Tibial artery (tissue), 4 donors: ENCODE results near the gene NTF3.

Source experiments
- DNase-seq, 2 donors: peaks; one replicate each; pipeline ENCODE4 v3.0.0-alpha.2; 2019
- H3K27ac ChIP-seq, 2 donors: fragments of 200-600 bp; sonication (generic) in 1 of 2; 1 replicate in 1 of 2; 2 replicates in 1 of 2; pipeline ENCODE4 v1.5.1; 2018 to 2019; ENCODE audit warnings: mild to moderate bottlenecking in 1 of 2
- H3K27me3 ChIP-seq, 2 donors: fragments of 200-600 bp; sonication (generic) in 1 of 2; one replicate each; pipeline versions ENCODE4 v1.5.1 to v1.6.0; 2016 to 2019
- H3K36me3 ChIP-seq, 3 donors: fragments of 200-600 bp; sonication (generic) in 2 of 3; one replicate each; pipeline ENCODE4 v1.5.1; 2016 to 2019; ENCODE audit warnings: mild to moderate bottlenecking in 2 of 3
- H3K4me1 ChIP-seq, 4 donors: fragments of 200-600 bp; sonication (generic) in 2 of 4; 1 replicate in 3 of 4; 2 replicates in 1 of 4; pipeline ENCODE4 v1.5.1; 2016 to 2019
- H3K4me3 ChIP-seq, 2 donors: fragments of 200-600 bp; sonication (generic) in 1 of 2; 1 replicate in 1 of 2; 2 replicates in 1 of 2; pipeline ENCODE4 v1.5.1; 2018 to 2019; ENCODE audit warnings: mild to moderate bottlenecking in 2 of 2
- H3K9me3 ChIP-seq, 3 donors: fragments of 200-600 bp; sonication (generic) in 1 of 3; one replicate each; pipeline ENCODE4 v1.5.1; 2016 to 2019
- intact Hi-C: fragments of 100-400 bp; cut with DNase I; formaldehyde crosslinking; loops from one replicate; pipeline ENCODE4 v1.15.0; 2023; ENCODE audit warnings: low total_unique reads
- TF ChIP-seq, protein P1 (sequence below), 2 experiments: fragments of 200-600 bp in 1 of 2; fragments of 450-650 bp in 1 of 2; IDR thresholded peaks; one replicate each; pipeline ENCODE4 v1.5.1; 2017 to 2019; ENCODE audit warnings: antibody characterized with exemption in 2 of 2, mild to moderate bottlenecking in 1 of 2, moderate library complexity in 1 of 2

NTF3 gene

DNA sequence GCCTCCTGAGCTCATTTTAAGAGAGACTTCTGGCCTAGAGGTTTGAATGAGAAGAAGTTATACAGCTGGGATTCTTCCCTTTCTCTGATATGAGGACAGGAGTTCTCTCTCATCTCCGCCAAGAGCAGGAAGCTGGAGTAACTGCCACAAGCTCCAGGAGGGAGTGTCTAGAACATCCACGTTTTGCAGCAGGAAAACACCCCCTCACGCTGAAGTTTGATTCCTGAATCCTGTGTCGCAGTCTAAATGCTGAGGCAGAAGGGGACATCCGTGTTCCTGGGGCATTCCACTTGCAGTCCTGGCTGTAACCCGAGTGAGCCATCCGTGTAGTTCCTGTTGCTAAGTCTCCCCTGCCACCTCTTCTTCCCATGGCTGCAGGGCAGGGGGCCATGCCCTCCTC, 38.3 kb downstream of the NTF3 start:
- Histone ChIP-seq H3K9me3 (no peaks in the 10 kb centered on the region), H3K27ac (no peak overlapping the region), H3K4me1 (peaks cover 0 to 87% (median 18%) of the 10 kb centered on the region in 4 donors), H3K27me3 (no peaks in the 10 kb centered on the region), H3K4me3 (no peak overlapping the region), H3K36me3 (peaks cover 0 to 3% (median 0%) of the 10 kb centered on the region in 3 donors)
- intact Hi-C loops: no loop called here
- DNase-seq: no peak
- TF ChIP-seq, protein P1, sequence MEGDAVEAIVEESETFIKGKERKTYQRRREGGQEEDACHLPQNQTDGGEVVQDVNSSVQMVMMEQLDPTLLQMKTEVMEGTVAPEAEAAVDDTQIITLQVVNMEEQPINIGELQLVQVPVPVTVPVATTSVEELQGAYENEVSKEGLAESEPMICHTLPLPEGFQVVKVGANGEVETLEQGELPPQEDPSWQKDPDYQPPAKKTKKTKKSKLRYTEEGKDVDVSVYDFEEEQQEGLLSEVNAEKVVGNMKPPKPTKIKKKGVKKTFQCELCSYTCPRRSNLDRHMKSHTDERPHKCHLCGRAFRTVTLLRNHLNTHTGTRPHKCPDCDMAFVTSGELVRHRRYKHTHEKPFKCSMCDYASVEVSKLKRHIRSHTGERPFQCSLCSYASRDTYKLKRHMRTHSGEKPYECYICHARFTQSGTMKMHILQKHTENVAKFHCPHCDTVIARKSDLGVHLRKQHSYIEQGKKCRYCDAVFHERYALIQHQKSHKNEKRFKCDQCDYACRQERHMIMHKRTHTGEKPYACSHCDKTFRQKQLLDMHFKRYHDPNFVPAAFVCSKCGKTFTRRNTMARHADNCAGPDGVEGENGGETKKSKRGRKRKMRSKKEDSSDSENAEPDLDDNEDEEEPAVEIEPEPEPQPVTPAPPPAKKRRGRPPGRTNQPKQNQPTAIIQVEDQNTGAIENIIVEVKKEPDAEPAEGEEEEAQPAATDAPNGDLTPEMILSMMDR (IDR thresholded peaks at IDR 0.05): no peak

- H3K4me1 ChIP-seq: peaks cover 0 to 82% (median 17%) of the 10 kb centered on the region in 4 donors
- no peak overlapping the region for H3K27ac ChIP-seq
- no peaks in the 10 kb centered on the region for H3K9me3 ChIP-seq
- no peaks in the 10 kb centered on the region for H3K27me3 ChIP-seq
- H3K4me3 ChIP-seq: no peak overlapping the region
- peaks cover 0 to 3% (median 0%) of the 10 kb centered on the region in 3 donors for H3K36me3 ChIP-seq
- intact Hi-C loops: no loop called here
- TF ChIP-seq, protein P1 (IDR thresholded peaks at IDR 0.05): no peak
- no peak for DNase-seq
These were observed 38.8 kb downstream of the NTF3 start for GRCh38 chr12:5470703-5471102.

- H3K4me3 ChIP-seq: no peak overlapping the region
- no peaks in the 10 kb centered on the region for H3K9me3 ChIP-seq
- H3K4me1 ChIP-seq: peaks cover 0 to 57% (median 5%) of the 10 kb centered on the region in 4 donors
- no peak for DNase-seq
- H3K36me3 ChIP-seq: peaks cover 0 to 3% (median 0%) of the 10 kb centered on the region in 3 donors
- intact Hi-C loops: no loop called here
- H3K27ac ChIP-seq: no peak overlapping the region
- TF ChIP-seq, protein P1 (IDR thresholded peaks at IDR 0.05): no peak
- no peaks in the 10 kb centered on the region for H3K27me3 ChIP-seq
These were observed 41.3 kb downstream of the NTF3 start for GRCh38 chr12:5473076-5473782.

DNA sequence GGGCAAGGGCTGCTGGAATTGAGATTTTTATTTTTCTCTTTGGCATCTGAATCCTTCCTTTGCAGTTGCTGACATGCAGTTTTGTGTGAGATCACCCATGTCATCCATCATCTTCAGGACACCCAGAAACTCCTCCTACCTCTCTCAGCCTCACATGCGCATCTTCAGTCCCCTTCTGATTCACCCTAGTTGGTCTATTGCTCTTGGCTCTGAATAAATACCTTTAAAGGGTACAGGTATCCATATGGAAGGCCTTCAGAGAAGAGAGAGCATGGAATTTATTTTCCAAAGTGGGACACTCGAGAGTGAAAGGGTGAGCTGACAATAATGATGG, 41.8 kb downstream of the NTF3 start:
- H3K4me3 ChIP-seq: no peak overlapping the region
- intact Hi-C loops: no loop called here
- DNase-seq: no peak
- no peak overlapping the region for H3K27ac ChIP-seq
- H3K4me1 ChIP-seq: peaks cover 0 to 52% (median 5%) of the 10 kb centered on the region in 4 donors
- TF ChIP-seq, protein P1 (IDR thresholded peaks at IDR 0.05): no peak
- H3K9me3 ChIP-seq: no peaks in the 10 kb centered on the region
- peaks cover 0 to 3% (median 0%) of the 10 kb centered on the region in 3 donors for H3K36me3 ChIP-seq
- no peaks in the 10 kb centered on the region for H3K27me3 ChIP-seq

GRCh38 chr12:5476356-5476755, 44.4 kb downstream of the NTF3 start:
- Histone ChIP-seq H3K9me3 (no peaks in the 10 kb centered on the region), H3K27me3 (no peaks in the 10 kb centered on the region)

More at GRCh38 chr12:5476356-5476755, 44.4 kb downstream of the NTF3 start:
- H3K36me3 ChIP-seq: no peaks in the 10 kb centered on the region
- no peak overlapping the region for H3K4me3 ChIP-seq
- TF ChIP-seq, protein P1 (IDR thresholded peaks at IDR 0.05): no peak
- peaks cover 0 to 47% (median 11%) of the 10 kb centered on the region in 4 donors for H3K4me1 ChIP-seq
- intact Hi-C loops: no loop called here
- no peak overlapping the region for H3K27ac ChIP-seq
- no peak for DNase-seq
